Endothelial cell of umbilical vein (primary cell): ENCODE results near the gene ZKSCAN1. TPM values are rescaled to one million over a fixed set of nuclear protein-coding genes. Genes with fewer than 3 reads are reported as not detected.

Source experiments
- BruUV-seq: library from RNA; stranded (reverse); fragments of 400-500 nt; replicated peaks from 2 replicates; lab custom pipeline; 2021; lab: Mats Ljungman, UMichigan
- CTCF ChIA-PET: fragments of 300-600, 350-600 bp; sonication (Branson Sonifier 250); formaldehyde crosslinking; loops from one replicate; lab custom pipeline; 2021; ENCODE audit warnings: antibody characterized with exemption, inconsistent platforms; lab: Charles Lee
- POLR2A ChIA-PET: fragments of 300-600, 350-600 bp; sonication (Branson Sonifier 250); formaldehyde crosslinking; loops from one replicate; lab custom pipeline; 2021; ENCODE audit warnings: antibody characterized with exemption, inconsistent platforms; lab: Charles Lee
- DNase-seq: peaks from one replicate; pipeline ENCODE4 v3.0.0-alpha.2; 2011; ENCODE audit warnings: low read depth, low spot score
- FAIRE-seq: peaks from 2 replicates; lab custom pipeline; 2011; peaks lifted over from hg19 to GRCh38; lab: Jason Lieb, UNC
- H2AFZ ChIP-seq: 2 replicates; pipeline ENCODE4 v1.6.0; 2012; ENCODE audit warnings: low read depth, low read length, control low read depth, inconsistent platforms
- H3K27ac ChIP-seq: 2 replicates; pipeline ENCODE4 v1.5.1; 2011; ENCODE audit warnings: low read depth, mild to moderate bottlenecking, control low read depth, low read length, moderate library complexity; ENCODE audit not compliant: insufficient read depth
- H3K27me3 ChIP-seq, 2 experiments: 2 replicates each; pipeline versions ENCODE4 v1.6.0 to v1.6.1; 2011; ENCODE audit warnings: low read length in 2 of 2, mixed read lengths in 1 of 2; ENCODE audit not compliant: control insufficient read depth in 2 of 2, insufficient read depth in 2 of 2
- H3K36me3 ChIP-seq, 2 experiments: 2 replicates in 1 of 2; 3 replicates in 1 of 2; pipeline ENCODE4 v1.5.1; 2011; ENCODE audit warnings: low read length in 2 of 2, mild to moderate bottlenecking in 1 of 2, moderate library complexity in 1 of 2; ENCODE audit not compliant: control insufficient read depth in 2 of 2, insufficient read depth in 2 of 2; ENCODE audit errors: extremely low read depth in 1 of 2
- H3K4me1 ChIP-seq: 3 replicates; pipeline ENCODE4 v1.5.1; 2011; ENCODE audit warnings: mild to moderate bottlenecking, low read length; ENCODE audit not compliant: control insufficient read depth, insufficient read depth; ENCODE audit errors: extremely low read depth
- H3K4me2 ChIP-seq: 2 replicates; pipeline ENCODE4 v1.6.1; 2011; ENCODE audit warnings: low read length, control low read depth, mixed read lengths; ENCODE audit not compliant: insufficient read depth
- H3K4me3 ChIP-seq, 3 experiments: fragments of 200-600 bp in 1 of 3; sonication (generic), shearing (Covaris generic) in 1 of 3; replicated peaks in 1 of 3; 2 replicates each; pipeline ENCODE4 v1.5.1; 2011 to 2016; ENCODE audit warnings: control low read depth in 3 of 3, low read length in 3 of 3, mild to moderate bottlenecking in 2 of 3, inconsistent platforms in 1 of 3, low read depth in 1 of 3, moderate library complexity in 1 of 3; ENCODE audit not compliant: insufficient read depth in 1 of 3
- H3K79me2 ChIP-seq: 2 replicates; pipeline ENCODE4 v1.6.0; 2012; ENCODE audit warnings: low read length, inconsistent platforms; ENCODE audit not compliant: control insufficient read depth, insufficient read depth
- H3K9ac ChIP-seq: replicated peaks from 2 replicates; pipeline ENCODE3; 2011; ENCODE audit warnings: low read length, control low read depth; ENCODE audit not compliant: insufficient read depth; ENCODE audit errors: extremely low read depth
- H3K9me1 ChIP-seq: replicated peaks from 3 replicates; pipeline ENCODE4 v1.6.0; 2011; ENCODE audit warnings: mild to moderate bottlenecking, low read length; ENCODE audit not compliant: control insufficient read depth, insufficient read depth; ENCODE audit errors: extremely low read depth
- H3K9me3 ChIP-seq: replicated peaks from 2 replicates; pipeline ENCODE4 v1.5.1; 2012; ENCODE audit warnings: low read length, inconsistent platforms; ENCODE audit not compliant: control insufficient read depth, insufficient read depth
- H4K20me1 ChIP-seq: replicated peaks from 2 replicates; pipeline ENCODE3; 2011; ENCODE audit warnings: mild to moderate bottlenecking, low read length; ENCODE audit not compliant: control insufficient read depth, insufficient read depth; ENCODE audit errors: extremely low read depth
- CTCF ChIP-seq, 2 donors: IDR thresholded peaks; 1 replicate in 1 of 2; 2 replicates in 1 of 2; pipeline ENCODE4 v1.5.1; 2011; ENCODE audit warnings: low read length in 2 of 2, mild to moderate bottlenecking in 2 of 2, moderate library complexity in 2 of 2, control low read depth in 1 of 2, inconsistent platforms in 1 of 2, low read depth in 1 of 2; ENCODE audit not compliant: insufficient read depth in 1 of 2; ENCODE audit errors: extremely low read depth in 1 of 2
- EZH2 ChIP-seq: IDR thresholded peaks from 2 replicates; pipeline ENCODE4 v1.6.1; 2012; ENCODE audit warnings: borderline replicate concordance, low read depth, mild to moderate bottlenecking, moderate library complexity, low read length, inconsistent platforms; ENCODE audit not compliant: severe bottlenecking
- FOS ChIP-seq: IDR thresholded peaks from 2 replicates; pipeline ENCODE4 v1.6.1; 2011; ENCODE audit warnings: mild to moderate bottlenecking, low read length, moderate library complexity, borderline replicate concordance; ENCODE audit not compliant: insufficient read depth
- GATA2 ChIP-seq: IDR thresholded peaks from 2 replicates; pipeline ENCODE4 v1.7.0; 2011; ENCODE audit warnings: low read depth, mild to moderate bottlenecking, moderate library complexity, mixed read lengths, low read length; ENCODE audit not compliant: insufficient read length, insufficient read depth
- JUN ChIP-seq: IDR thresholded peaks from 2 replicates; pipeline ENCODE4 v1.6.1; 2011; ENCODE audit warnings: borderline replicate concordance, low read depth; ENCODE audit not compliant: insufficient read length, insufficient read depth
- MAX ChIP-seq: IDR thresholded peaks from 2 replicates; pipeline ENCODE4 v1.6.1; 2011; ENCODE audit not compliant: insufficient read depth, insufficient read length
- MYC ChIP-seq: IDR thresholded peaks from one replicate; pipeline ENCODE4 v1.6.1; 2011; ENCODE audit warnings: mild to moderate bottlenecking, low read depth, low read length
- POLR2A ChIP-seq: IDR thresholded peaks from 2 replicates; pipeline ENCODE4 v1.6.1; 2012; ENCODE audit warnings: low read depth, mild to moderate bottlenecking, control low read depth, low read length
- POLR2AphosphoS5 ChIP-seq: IDR thresholded peaks from 2 replicates; pipeline ENCODE4 v1.6.1; 2012; ENCODE audit warnings: low read depth, mild to moderate bottlenecking, control low read depth, low read length, moderate library complexity; ENCODE audit not compliant: insufficient read depth
- dilution Hi-C: fragments of 300-500 bp; cut with MboI; formaldehyde crosslinking; loops from one replicate; pipeline ENCODE4 v1.15.0; 2019; ENCODE audit warnings: low sequenced_read_pairs; ENCODE audit not compliant: extremely low pct_ligation_motif_present
- intact Hi-C: fragments of 100-400 bp; cut with micrococcal nuclease; formaldehyde crosslinking; loops from one replicate; pipeline ENCODE4 v1.10.0; 2022
- polyA plus RNA-seq, 4 experiments: library from polyadenylated mRNA; depleted of rRNA in 3 of 4; stranded (reverse) in 3 of 4; unstranded in 1 of 4; fragments of >200 nt; gene quantifications; 2 replicates each; pipeline versions ENCODE4 v1.2.1 to v1.2.3, GENCODE V29; 2011 to 2012; ENCODE audit warnings: missing spikeins in 1 of 4
- total RNA-seq: library from RNA; stranded (reverse); gene quantifications from 2 replicates; pipeline ENCODE4 v1.2.3, GENCODE V29; 2021

ZKSCAN1 gene
- total and polyA plus RNA-seq, 2 donors (not counting 3 experiments of a cell fraction or from before 2014, with no cell fraction given), result 12.3 to 57.8 TPM

GRCh38 chr7:100013328-100013676, 2.1 kb upstream of the ZKSCAN1 start:
- no peak for FAIRE-seq
- Histone ChIP-seq H3K27me3 (no peaks in the 10 kb centered on the region), H3K9ac (no peak overlapping the region), H3K9me3 (no peaks in the 10 kb centered on the region), H2AFZ (no peak overlapping the region), H3K27ac (no peak overlapping the region), H3K79me2 (peaks cover 26% of the 10 kb centered on the region), H3K9me1 (no peaks in the 10 kb centered on the region), H3K4me1 (peaks cover 12% of the 10 kb centered on the region), H3K4me3 (no peak overlapping the region), H3K36me3 (no peaks in the 10 kb centered on the region), H4K20me1 (no peaks in the 10 kb centered on the region), H3K4me2 (no peak overlapping the region)
- intact Hi-C loops (no loop called here), dilution Hi-C loops (no loop called here)
- TF ChIP-seq EZH2, result no peak
- no peak for TF ChIP-seq MYC
- TF ChIP-seq FOS, result no peak
- TF ChIP-seq POLR2A, result no peak
- no peak for TF ChIP-seq GATA2
- no peak for TF ChIP-seq POLR2AphosphoS5
- no peak for TF ChIP-seq CTCF (IDR thresholded peaks at IDR 0.05; ENCODE audit: extremely low read depth in 1 of 2, insufficient read depth in 1 of 2, low read depth in 1 of 2, low read length in 2 of 2)
- no peak for TF ChIP-seq JUN
- TF ChIP-seq MAX, result no peak
- no TSS peak for BruUV-seq
- no peak for DNase-seq
- CTCF ChIA-PET, result interaction anchor here (1.5 kb wide), 1 partner anchor 19 kb away, joined by 3 read pairs; no protein-coding TSS in a partner anchor
- POLR2A ChIA-PET, result no interaction called here
